SH-SY5Y (cell line): Measurements from ENCODE around the gene PEX11A.

Experiments used
- GATA2 ChIP-seq: IDR thresholded peaks from 2 replicates; pipeline ENCODE4 v1.6.1; 2011; ENCODE audit warnings: mild to moderate bottlenecking, low read depth, low read length
- GATA3 ChIP-seq: IDR thresholded peaks from 2 replicates; pipeline ENCODE4 v1.6.1; 2011; ENCODE audit warnings: low read depth, mild to moderate bottlenecking, low read length, moderate library complexity

- TF ChIP-seq GATA3 (no peak), GATA2 (no peak)
Measured at GRCh38 chr15:89654301-89654761, 36.2 kb downstream of the PEX11A start.
